OCI-LY7 (cell line): ENCODE measurements around the gene RNF207. TPM values are rescaled to one million over a fixed set of nuclear protein-coding genes. Genes with fewer than 3 reads are reported as not detected.

Experiments used
- BruUV-seq: library from RNA; stranded (reverse); fragments of 400-500 nt; replicated peaks from 2 replicates; lab custom pipeline; 2021; lab: Mats Ljungman, UMichigan
- CTCF ChIA-PET: fragments of 300-600 bp; sonication (Branson Sonifier 250); formaldehyde crosslinking; loops from one replicate; lab custom pipeline; 2022; ENCODE audit warnings: antibody characterized with exemption; ENCODE audit not compliant: unreplicated experiment; lab: Charles Lee
- POLR2A ChIA-PET: fragments of 300-600 bp; sonication (Branson Sonifier 250); formaldehyde crosslinking; loops from one replicate; lab custom pipeline; 2022; ENCODE audit warnings: antibody characterized with exemption; lab: Charles Lee
- DNase-seq: peaks from one replicate; pipeline ENCODE4 v3.0.0-alpha.2; 2015; ENCODE audit warnings: low spot score
- H2AFZ ChIP-seq: fragments of 200-600 bp; sonication (generic), shearing (Covaris generic); 2 replicates; pipeline ENCODE4 v1.6.1; 2014; ENCODE audit warnings: mild to moderate bottlenecking, antibody characterized with exemption, low read length, moderate library complexity
- H3K27ac ChIP-seq: fragments of 200-600 bp; sonication (generic); 2 replicates; pipeline ENCODE4 v1.5.1; 2014; ENCODE audit warnings: mixed run types, low read depth, mild to moderate bottlenecking, moderate library complexity, low read length, inconsistent platforms; ENCODE audit not compliant: poor library complexity, severe bottlenecking
- H3K36me3 ChIP-seq: fragments of 200-600 bp; sonication (generic); 2 replicates; pipeline ENCODE4 v1.6.1; 2014; ENCODE audit warnings: mild to moderate bottlenecking, antibody characterized with exemption, low read length, moderate library complexity, mixed read lengths; ENCODE audit not compliant: insufficient read depth
- H3K4me1 ChIP-seq: fragments of 200-600 bp; sonication (generic); 2 replicates; pipeline ENCODE4 v1.5.1; 2014; ENCODE audit warnings: mild to moderate bottlenecking, low read length; ENCODE audit not compliant: insufficient read depth, poor library complexity, severe bottlenecking
- H3K4me2 ChIP-seq: fragments of 200-600 bp; sonication (generic); 2 replicates; pipeline ENCODE4 v1.6.1; 2014; ENCODE audit warnings: mild to moderate bottlenecking, low read length
- H3K4me3 ChIP-seq: fragments of 200-600 bp; sonication (generic); 2 replicates; pipeline ENCODE4 v1.5.1; 2014; ENCODE audit warnings: mild to moderate bottlenecking, low read depth, low read length; ENCODE audit not compliant: poor library complexity, severe bottlenecking
- H3K79me2 ChIP-seq: fragments of 200-600 bp; sonication (generic); 2 replicates; pipeline ENCODE4 v1.6.1; 2016; ENCODE audit warnings: low read depth, mild to moderate bottlenecking, low read length, moderate library complexity, mixed read lengths; ENCODE audit not compliant: insufficient read depth
- H3K9me2 ChIP-seq: fragments of 200-600 bp; sonication (generic); 2 replicates; pipeline ENCODE4 v1.6.1; 2016; ENCODE audit warnings: mild to moderate bottlenecking, low read length, mixed read lengths; ENCODE audit not compliant: insufficient read depth
- H3K9me3 ChIP-seq: fragments of 200-600 bp; sonication (generic); 2 replicates; pipeline ENCODE4 v1.6.1; 2014; ENCODE audit warnings: mild to moderate bottlenecking, mixed run types, low read length, mixed read lengths
- H4K20me1 ChIP-seq: fragments of 200-600 bp; sonication (generic); 2 replicates; pipeline ENCODE4 v1.6.1; 2014; ENCODE audit warnings: mild to moderate bottlenecking, antibody characterized with exemption, low read length, moderate library complexity, mixed read lengths; ENCODE audit not compliant: insufficient read depth
- CTCF ChIP-seq: fragments of 200-600 bp; sonication (generic); conservative IDR thresholded peaks from 2 replicates; pipeline ENCODE4 v1.5.1; 2014; ENCODE audit warnings: mild to moderate bottlenecking, antibody characterized with exemption, low read length, moderate library complexity, mixed read lengths
- EZH2phosphoT487 ChIP-seq: fragments of 200-600 bp; sonication (generic); IDR thresholded peaks from 2 replicates; pipeline ENCODE4 v1.6.1; 2018; ENCODE audit warnings: low read depth, borderline replicate concordance, mild to moderate bottlenecking, mixed run types, antibody characterized with exemption, low read length, moderate library complexity, mixed read lengths
- intact Hi-C: fragments of 100-400 bp; cut with micrococcal nuclease; formaldehyde crosslinking; loops from one replicate; pipeline ENCODE4 v1.10.0; 2022; ENCODE audit not compliant: unreplicated experiment
- total RNA-seq, 2 experiments: library from RNA; depleted of rRNA in 1 of 2; stranded (reverse); fragments of >200 nt in 1 of 2; shearing (Covaris generic) in 1 of 2; gene quantifications; 2 replicates each; pipeline ENCODE4 v1.2.3, GENCODE V29; 2014 to 2022

Gene RNF207
- total RNA-seq, 2 experiments from 2014 or later, result not detected

GRCh38 chr1:6224718-6225117 is 18.8 kb downstream of the RNF207 start:
- 0 out of 2 replicates have a peak, but pooled peaks cover 6% of the 10 kb centered on the region for H4K20me1 ChIP-seq
- no TSS peak for BruUV-seq
- H3K79me2 ChIP-seq, result no peaks in the 10 kb centered on the region
- no peak overlapping the region for H3K4me3 ChIP-seq
- ChIA-PET POLR2A (interaction anchor here (0.6 kb wide), 1 partner anchor 318 kb away, joined by 3 read pairs; no protein-coding TSS in a partner anchor), CTCF (no interaction called here)
- H2AFZ ChIP-seq, result no peak overlapping the region
- H3K4me1 ChIP-seq, result no peaks in the 10 kb centered on the region
- peaks cover 96% of the 10 kb centered on the region for H3K36me3 ChIP-seq
- H3K9me3 ChIP-seq, result no peaks in the 10 kb centered on the region
- H3K4me2 ChIP-seq, result no peak overlapping the region
- no peak for DNase-seq
- TF ChIP-seq CTCF (no peak), EZH2phosphoT487 (no peak)
- intact Hi-C loops, result no loop called here
- no peak overlapping the region for H3K27ac ChIP-seq
- no peaks in the 10 kb centered on the region for H3K9me2 ChIP-seq

GRCh38 chr1:6225651-6226050 is 19.7 kb downstream of the RNF207 start:
- 0 out of 2 replicates have a peak, but pooled peaks cover 6% of the 10 kb centered on the region for H4K20me1 ChIP-seq
- no peaks in the 10 kb centered on the region for H3K9me3 ChIP-seq
- peaks cover 97% of the 10 kb centered on the region for H3K36me3 ChIP-seq
- H3K79me2 ChIP-seq, result no peaks in the 10 kb centered on the region
- no peak overlapping the region for H3K4me2 ChIP-seq
- ChIA-PET POLR2A (no interaction called here), CTCF (no interaction called here)
- no peak for DNase-seq
- H3K27ac ChIP-seq, result no peak overlapping the region
- no peaks in the 10 kb centered on the region for H3K4me1 ChIP-seq
- no peaks in the 10 kb centered on the region for H3K9me2 ChIP-seq
- intact Hi-C loops, result no loop called here
- H3K4me3 ChIP-seq, result no peak overlapping the region
- no peak for TF ChIP-seq CTCF
- no peak for TF ChIP-seq EZH2phosphoT487
- H2AFZ ChIP-seq, result no peak overlapping the region
- BruUV-seq, result no TSS peak

- Histone ChIP-seq H2AFZ (no peak overlapping the region), H3K4me1 (peaks cover 20% of the 10 kb centered on the region), H4K20me1 (0 out of 2 replicates have a peak, but pooled peaks cover 11% of the 10 kb centered on the region), H3K4me3 (no peak overlapping the region), H3K36me3 (peaks cover 59% of the 10 kb centered on the region), H3K79me2 (peaks cover 24% of the 10 kb centered on the region), H3K9me3 (no peaks in the 10 kb centered on the region), H3K27ac (no peak overlapping the region), H3K4me2 (no peak overlapping the region), H3K9me2 (no peaks in the 10 kb centered on the region)
- BruUV-seq, result no TSS peak
- no peak for DNase-seq
- TF ChIP-seq CTCF, result no peak
- no peak for TF ChIP-seq EZH2phosphoT487
- CTCF ChIA-PET, result no interaction called here
- intact Hi-C loops, result no loop called here
- POLR2A ChIA-PET, result no interaction called here
Measured at GRCh38 chr1:6233376-6233775, 27.5 kb downstream of the RNF207 start.
